ENCODE measurements around the gene PRKAG2. TPM values are rescaled to one million over a fixed set of nuclear protein-coding genes. Genes with fewer than 3 reads are reported as not detected.

PRKAG2 gene
- total RNA-seq, 1 donor from 2014 or later, result 13.5 TPM

GRCh38 chr7:151633516-151633812 is 243.5 kb downstream of the PRKAG2 start:
- peaks cover 59% of the 10 kb centered on the region for H3K4me1 Mint-ChIP-seq (ENCODE audit: unreplicated experiment)
- peaks cover 6% of the 10 kb centered on the region for H3K9me3 Mint-ChIP-seq (ENCODE audit: unreplicated experiment)
- no peaks in the 10 kb centered on the region for H3K36me3 Mint-ChIP-seq (ENCODE audit: unreplicated experiment)
- H3K4me3 Mint-ChIP-seq (ENCODE audit: unreplicated experiment), result no peak overlapping the region
- no peak for DNase-seq (ENCODE audit: extremely low spot score, unreplicated experiment)
- H3K27ac Mint-ChIP-seq (ENCODE audit: unreplicated experiment), result no peak overlapping the region
- H3K27me3 Mint-ChIP-seq (ENCODE audit: unreplicated experiment), result no peaks in the 10 kb centered on the region
- TF ChIP-seq CTCF (IDR thresholded peaks at IDR 0.05), result no peak

- Mint-ChIP-seq H3K4me1 (ENCODE audit: unreplicated experiment) (peaks cover 60% of the 10 kb centered on the region), H3K4me3 (ENCODE audit: unreplicated experiment) (peak overlapping the region; percentile 85), H3K36me3 (ENCODE audit: unreplicated experiment) (no peaks in the 10 kb centered on the region), H3K27ac (ENCODE audit: unreplicated experiment) (peak overlapping the region; percentile 92), H3K9me3 (ENCODE audit: unreplicated experiment) (peaks cover 6% of the 10 kb centered on the region), H3K27me3 (ENCODE audit: unreplicated experiment) (no peaks in the 10 kb centered on the region)
- no peak for TF ChIP-seq CTCF (IDR thresholded peaks at IDR 0.05)
- DNase-seq (ENCODE audit: extremely low spot score, unreplicated experiment), result no peak
These were observed 244.0 kb downstream of the PRKAG2 start for GRCh38 chr7:151632750-151633515.

- H3K9me3 Mint-ChIP-seq (ENCODE audit: unreplicated experiment), result peaks cover 6% of the 10 kb centered on the region
- H3K36me3 Mint-ChIP-seq (ENCODE audit: unreplicated experiment), result no peaks in the 10 kb centered on the region
- H3K27me3 Mint-ChIP-seq (ENCODE audit: unreplicated experiment), result no peaks in the 10 kb centered on the region
- peak; percentile 54 for TF ChIP-seq CTCF (IDR thresholded peaks at IDR 0.05)
- DNase-seq (ENCODE audit: extremely low spot score, unreplicated experiment), result peak; percentile 90
- peak overlapping the region; percentile 85 for H3K4me3 Mint-ChIP-seq (ENCODE audit: unreplicated experiment)
- H3K27ac Mint-ChIP-seq (ENCODE audit: unreplicated experiment), result peak overlapping the region; percentile 92
- peaks cover 54% of the 10 kb centered on the region for H3K4me1 Mint-ChIP-seq (ENCODE audit: unreplicated experiment)
These were observed 244.8 kb downstream of the PRKAG2 start for GRCh38 chr7:151631953-151632749.

GRCh38 chr7:151631570-151631952 is 245.4 kb downstream of the PRKAG2 start:
- Mint-ChIP-seq H3K27me3 (ENCODE audit: unreplicated experiment) (no peaks in the 10 kb centered on the region), H3K9me3 (ENCODE audit: unreplicated experiment) (peaks cover 6% of the 10 kb centered on the region), H3K27ac (ENCODE audit: unreplicated experiment) (peak overlapping the region; percentile 78), H3K4me1 (ENCODE audit: unreplicated experiment) (peaks cover 54% of the 10 kb centered on the region), H3K36me3 (ENCODE audit: unreplicated experiment) (peaks cover 2% of the 10 kb centered on the region), H3K4me3 (ENCODE audit: unreplicated experiment) (peak overlapping the region; percentile 83)
- TF ChIP-seq CTCF (IDR thresholded peaks at IDR 0.05), result peak; percentile 20
- no peak for DNase-seq (ENCODE audit: extremely low spot score, unreplicated experiment)
